Fibroblast of skin of left quadriceps (primary cell): ENCODE results near the gene CDH23.

ENCODE experiments used
- DNase-seq, 2 experiments: peaks; one replicate each; pipeline ENCODE4 v3.0.0-alpha.2; 2013; ENCODE audit warnings: low read depth in 2 of 2

CDH23 gene

GRCh38 chr10:71392791-71393781 is 3.6 kb upstream of the CDH23 start:
- no peak for DNase-seq

- no peak for DNase-seq
These were observed 2.8 kb upstream of the CDH23 start for GRCh38 chr10:71393841-71394475.

- no peak for DNase-seq
These were observed 1.7 kb upstream of the CDH23 start for GRCh38 chr10:71394926-71395562.

- DNase-seq = no peak
These were observed 1.1 kb upstream of the CDH23 start for GRCh38 chr10:71395621-71396020.

GRCh38 chr10:71396084-71396710 is 523 bp upstream of the CDH23 start:
- no peak for DNase-seq

GRCh38 chr10:71397296-71398212 is 834 bp downstream of the CDH23 start:
- DNase-seq = no peak

GRCh38 chr10:71398976-71399375 is 2.3 kb downstream of the CDH23 start:
- DNase-seq = no peak

- DNase-seq = no peak
These were observed 3.2 kb downstream of the CDH23 start for GRCh38 chr10:71399946-71400345.

GRCh38 chr10:71401056-71401455 is 4.3 kb downstream of the CDH23 start:
- no peak for DNase-seq

GRCh38 chr10:71402005-71402404 is 5.3 kb downstream of the CDH23 start:
- DNase-seq = no peak

- DNase-seq = no peak
These were observed 8.0 kb downstream of the CDH23 start for GRCh38 chr10:71404503-71405295.

GRCh38 chr10:71406878-71407277 is 10.2 kb downstream of the CDH23 start:
- DNase-seq = no peak

- no peak for DNase-seq
These were observed 11.9 kb downstream of the CDH23 start for GRCh38 chr10:71408436-71409225.

- no peak for DNase-seq
These were observed 12.9 kb downstream of the CDH23 start for GRCh38 chr10:71409516-71410104.

GRCh38 chr10:71413581-71413980 is 16.9 kb downstream of the CDH23 start:
- no peak for DNase-seq

- DNase-seq = no peak
These were observed 17.6 kb downstream of the CDH23 start for GRCh38 chr10:71414359-71414758.

- DNase-seq = no peak
These were observed 22.4 kb downstream of the CDH23 start for GRCh38 chr10:71419002-71419540.

- no peak for DNase-seq
These were observed 23.0 kb downstream of the CDH23 start for GRCh38 chr10:71419750-71420149.

- DNase-seq = no peak
These were observed 24.3 kb downstream of the CDH23 start for GRCh38 chr10:71421075-71421434.
